Gastroesophageal sphincter (tissue), 3 donors: ENCODE measurements around the gene OGFOD3.

Experiments used
- CTCF ChIP-seq, 4 experiments: fragments of 200-600 bp in 2 of 4; fragments of 450-650 bp in 2 of 4; sonication (generic) in 1 of 4; IDR thresholded peaks; one replicate each; pipeline ENCODE4 v1.5.1; 2017 to 2019; ENCODE audit warnings: antibody characterized with exemption in 4 of 4, mild to moderate bottlenecking in 2 of 4, moderate library complexity in 2 of 4
- EP300 ChIP-seq: sonication (generic); formaldehyde crosslinking; IDR thresholded peaks from one replicate; pipeline ENCODE4 v1.6.1; 2017; ENCODE audit warnings: antibody characterized with exemption, mild to moderate bottlenecking
- POLR2A ChIP-seq, 2 donors: fragments of 450-650 bp; IDR thresholded peaks; one replicate each; pipeline ENCODE4 v1.6.1; 2017; ENCODE audit warnings: antibody characterized with exemption in 2 of 2, mild to moderate bottlenecking in 2 of 2, moderate library complexity in 1 of 2
- POLR2AphosphoS5 ChIP-seq: sonication (generic); formaldehyde crosslinking; IDR thresholded peaks from one replicate; pipeline ENCODE4 v1.6.1; 2017; ENCODE audit warnings: antibody characterized with exemption

GRCh38 chr17:82433560-82434215 lies 15.3 kb upstream of the OGFOD3 start:
- TF ChIP-seq POLR2A (IDR thresholded peaks at IDR 0.05) (no peak), CTCF (IDR thresholded peaks at IDR 0.05) (no peak), POLR2AphosphoS5 (no peak), EP300 (no peak)
